SK-N-SH (cell line): Measurements from ENCODE around the gene MRPL58.

ENCODE experiments used
- EZH2phosphoT487 ChIP-seq: fragments of 200-600 bp; sonication (generic); IDR thresholded peaks from 2 replicates; pipeline ENCODE4 v1.6.1; 2017; ENCODE audit warnings: low read depth, mixed run types, mild to moderate bottlenecking, antibody characterized with exemption, moderate library complexity, borderline replicate concordance
- SMC3 ChIP-seq: IDR thresholded peaks from 2 replicates; pipeline ENCODE4 v1.6.1; 2012; ENCODE audit warnings: low read depth, low read length, improper control_type of control experiment
- TF ChIP-seq, protein P1 (sequence below): fragments of 200-600 bp; sonication (generic); IDR thresholded peaks from 2 replicates; pipeline ENCODE4 v1.6.1; 2017; ENCODE audit warnings: antibody characterized with exemption, mild to moderate bottlenecking, moderate library complexity
- TF ChIP-seq, protein P2 (sequence below): IDR thresholded peaks from 2 replicates; pipeline ENCODE4 v1.6.1; 2012; ENCODE audit warnings: mild to moderate bottlenecking, low read depth, low read length, moderate library complexity

DNA sequence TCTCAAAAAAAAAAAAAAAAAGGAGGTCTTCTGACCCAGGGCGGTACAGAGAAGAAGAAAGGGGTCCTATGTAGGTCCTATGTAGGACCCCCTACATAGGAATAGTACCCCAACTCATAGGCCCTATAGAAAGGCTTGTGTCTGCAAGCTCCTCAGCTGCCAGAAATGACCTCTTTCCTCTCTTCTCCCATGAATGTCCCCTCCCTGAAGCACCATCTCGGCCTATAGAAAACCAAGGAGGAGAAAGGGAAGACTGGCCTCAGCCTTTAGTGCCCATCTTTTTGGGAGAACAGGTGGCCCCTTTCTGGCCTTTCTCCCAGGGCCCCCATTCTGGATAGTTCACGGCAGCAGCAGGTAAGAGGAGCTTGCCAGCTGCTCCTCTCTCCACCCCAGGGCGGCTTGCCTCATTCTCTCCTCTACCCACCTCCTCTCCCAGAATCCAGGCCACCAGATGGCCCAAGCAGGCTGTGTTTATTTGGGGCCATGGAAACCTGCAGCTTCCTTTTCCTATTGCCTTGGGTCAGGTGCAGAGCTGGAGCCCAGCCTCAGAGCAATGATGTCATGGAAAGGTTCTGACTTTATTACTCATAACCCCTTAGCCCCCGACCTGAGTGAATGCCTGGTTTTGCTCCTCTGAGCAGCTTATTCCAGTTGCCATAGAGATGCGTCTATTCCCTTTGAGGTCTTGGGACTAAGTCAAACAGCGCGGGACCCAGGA is 1.6 kb upstream of the MRPL58 start:
- TF ChIP-seq, protein P1, sequence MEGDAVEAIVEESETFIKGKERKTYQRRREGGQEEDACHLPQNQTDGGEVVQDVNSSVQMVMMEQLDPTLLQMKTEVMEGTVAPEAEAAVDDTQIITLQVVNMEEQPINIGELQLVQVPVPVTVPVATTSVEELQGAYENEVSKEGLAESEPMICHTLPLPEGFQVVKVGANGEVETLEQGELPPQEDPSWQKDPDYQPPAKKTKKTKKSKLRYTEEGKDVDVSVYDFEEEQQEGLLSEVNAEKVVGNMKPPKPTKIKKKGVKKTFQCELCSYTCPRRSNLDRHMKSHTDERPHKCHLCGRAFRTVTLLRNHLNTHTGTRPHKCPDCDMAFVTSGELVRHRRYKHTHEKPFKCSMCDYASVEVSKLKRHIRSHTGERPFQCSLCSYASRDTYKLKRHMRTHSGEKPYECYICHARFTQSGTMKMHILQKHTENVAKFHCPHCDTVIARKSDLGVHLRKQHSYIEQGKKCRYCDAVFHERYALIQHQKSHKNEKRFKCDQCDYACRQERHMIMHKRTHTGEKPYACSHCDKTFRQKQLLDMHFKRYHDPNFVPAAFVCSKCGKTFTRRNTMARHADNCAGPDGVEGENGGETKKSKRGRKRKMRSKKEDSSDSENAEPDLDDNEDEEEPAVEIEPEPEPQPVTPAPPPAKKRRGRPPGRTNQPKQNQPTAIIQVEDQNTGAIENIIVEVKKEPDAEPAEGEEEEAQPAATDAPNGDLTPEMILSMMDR = no peak
- TF ChIP-seq EZH2phosphoT487 (no peak), SMC3 (peak; percentile 25; the same call in 1 of the 2 replicates)
- TF ChIP-seq, protein P2, sequence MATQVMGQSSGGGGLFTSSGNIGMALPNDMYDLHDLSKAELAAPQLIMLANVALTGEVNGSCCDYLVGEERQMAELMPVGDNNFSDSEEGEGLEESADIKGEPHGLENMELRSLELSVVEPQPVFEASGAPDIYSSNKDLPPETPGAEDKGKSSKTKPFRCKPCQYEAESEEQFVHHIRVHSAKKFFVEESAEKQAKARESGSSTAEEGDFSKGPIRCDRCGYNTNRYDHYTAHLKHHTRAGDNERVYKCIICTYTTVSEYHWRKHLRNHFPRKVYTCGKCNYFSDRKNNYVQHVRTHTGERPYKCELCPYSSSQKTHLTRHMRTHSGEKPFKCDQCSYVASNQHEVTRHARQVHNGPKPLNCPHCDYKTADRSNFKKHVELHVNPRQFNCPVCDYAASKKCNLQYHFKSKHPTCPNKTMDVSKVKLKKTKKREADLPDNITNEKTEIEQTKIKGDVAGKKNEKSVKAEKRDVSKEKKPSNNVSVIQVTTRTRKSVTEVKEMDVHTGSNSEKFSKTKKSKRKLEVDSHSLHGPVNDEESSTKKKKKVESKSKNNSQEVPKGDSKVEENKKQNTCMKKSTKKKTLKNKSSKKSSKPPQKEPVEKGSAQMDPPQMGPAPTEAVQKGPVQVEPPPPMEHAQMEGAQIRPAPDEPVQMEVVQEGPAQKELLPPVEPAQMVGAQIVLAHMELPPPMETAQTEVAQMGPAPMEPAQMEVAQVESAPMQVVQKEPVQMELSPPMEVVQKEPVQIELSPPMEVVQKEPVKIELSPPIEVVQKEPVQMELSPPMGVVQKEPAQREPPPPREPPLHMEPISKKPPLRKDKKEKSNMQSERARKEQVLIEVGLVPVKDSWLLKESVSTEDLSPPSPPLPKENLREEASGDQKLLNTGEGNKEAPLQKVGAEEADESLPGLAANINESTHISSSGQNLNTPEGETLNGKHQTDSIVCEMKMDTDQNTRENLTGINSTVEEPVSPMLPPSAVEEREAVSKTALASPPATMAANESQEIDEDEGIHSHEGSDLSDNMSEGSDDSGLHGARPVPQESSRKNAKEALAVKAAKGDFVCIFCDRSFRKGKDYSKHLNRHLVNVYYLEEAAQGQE = no peak
